HG02852 (cell line): ENCODE data around the gene ADGRV1.
"Not testable (repeated sequence)": the region's sequence is repeated elsewhere in the genome, so short reads cannot be mapped to it uniquely, and the experiment has no call there.

Experiments
- ATAC-seq: cut with Tn5 transposase; IDR thresholded peaks from one replicate; pipeline ENCODE4 v1.9.1; 2021; ENCODE audit warnings: mild to moderate bottlenecking, moderate library complexity; ENCODE audit not compliant: unreplicated experiment

The ADGRV1 gene

GRCh38 chr5:90641528-90641927, 82.9 kb downstream of the ADGRV1 start:
- no peak for ATAC-seq

- ATAC-seq: no peak
Measured at GRCh38 chr5:90642706-90643229, 84.2 kb downstream of the ADGRV1 start.

GRCh38 chr5:90644132-90644531, 85.5 kb downstream of the ADGRV1 start:
- no peak for ATAC-seq

- no peak for ATAC-seq
Measured at GRCh38 chr5:90645024-90645610, 86.5 kb downstream of the ADGRV1 start.

- ATAC-seq: no peak
Measured at GRCh38 chr5:90650767-90651166, 92.2 kb downstream of the ADGRV1 start.

GRCh38 chr5:90654215-90654614, 95.6 kb downstream of the ADGRV1 start:
- ATAC-seq: no peak

- no peak for ATAC-seq
Measured at GRCh38 chr5:90655423-90655822, 96.8 kb downstream of the ADGRV1 start.

GRCh38 chr5:90657030-90657429, 98.4 kb downstream of the ADGRV1 start:
- no peak for ATAC-seq

- no peak for ATAC-seq
Measured at GRCh38 chr5:90657788-90658187, 99.2 kb downstream of the ADGRV1 start.

- ATAC-seq: no peak
Measured at GRCh38 chr5:90658620-90659019, 100.0 kb downstream of the ADGRV1 start.

GRCh38 chr5:90668079-90668565, 109.5 kb downstream of the ADGRV1 start:
- ATAC-seq: not testable (repeated sequence)

- no peak for ATAC-seq
Measured at GRCh38 chr5:90675222-90675621, 116.6 kb downstream of the ADGRV1 start.

GRCh38 chr5:90680921-90681563, 122.4 kb downstream of the ADGRV1 start:
- ATAC-seq: no peak

- ATAC-seq: no peak
Measured at GRCh38 chr5:90682278-90682677, 123.7 kb downstream of the ADGRV1 start.

- no peak for ATAC-seq
Measured at GRCh38 chr5:90685425-90686022, 126.9 kb downstream of the ADGRV1 start.

- ATAC-seq: not testable (repeated sequence)
Measured at GRCh38 chr5:90686363-90686762, 127.8 kb downstream of the ADGRV1 start.

GRCh38 chr5:90687458-90687857, 128.9 kb downstream of the ADGRV1 start:
- ATAC-seq: not testable (repeated sequence)

- ATAC-seq: no peak
Measured at GRCh38 chr5:90689064-90689463, 130.5 kb downstream of the ADGRV1 start.

GRCh38 chr5:90690307-90690706, 131.7 kb downstream of the ADGRV1 start:
- no peak for ATAC-seq

GRCh38 chr5:90691533-90691932, 132.9 kb downstream of the ADGRV1 start:
- no peak for ATAC-seq

GRCh38 chr5:90696153-90696552, 137.6 kb downstream of the ADGRV1 start:
- no peak for ATAC-seq

- ATAC-seq: no peak
Measured at GRCh38 chr5:90700299-90700698, 141.7 kb downstream of the ADGRV1 start.
